GM19463 (cell line): Measurements from ENCODE around the gene RAE1.

Source experiments
- ATAC-seq: cut with Tn5 transposase; IDR thresholded peaks from one replicate; pipeline ENCODE4 v1.9.1; 2021; ENCODE audit warnings: mild to moderate bottlenecking, moderate library complexity; ENCODE audit not compliant: unreplicated experiment

Gene RAE1

DNA sequence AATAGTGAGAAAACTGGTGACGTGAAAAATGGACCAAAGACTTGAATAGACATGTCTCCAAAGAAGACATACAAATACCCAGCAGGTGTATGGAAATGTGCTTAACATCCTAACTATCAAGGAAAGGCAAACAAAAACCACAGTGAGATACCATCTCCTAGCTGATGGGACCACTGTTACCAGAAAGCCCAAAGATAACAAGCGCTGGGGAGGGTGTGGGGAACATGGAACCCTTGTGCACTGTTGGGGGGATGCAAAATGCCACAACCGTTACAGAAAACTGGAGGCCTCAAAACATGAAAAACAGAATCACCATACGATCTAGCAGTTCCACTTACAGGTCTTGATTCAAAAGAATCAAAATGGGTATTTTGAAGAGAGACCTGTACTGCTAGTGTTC lies 20.3 kb downstream of the RAE1 start:
- no peak for ATAC-seq

DNA sequence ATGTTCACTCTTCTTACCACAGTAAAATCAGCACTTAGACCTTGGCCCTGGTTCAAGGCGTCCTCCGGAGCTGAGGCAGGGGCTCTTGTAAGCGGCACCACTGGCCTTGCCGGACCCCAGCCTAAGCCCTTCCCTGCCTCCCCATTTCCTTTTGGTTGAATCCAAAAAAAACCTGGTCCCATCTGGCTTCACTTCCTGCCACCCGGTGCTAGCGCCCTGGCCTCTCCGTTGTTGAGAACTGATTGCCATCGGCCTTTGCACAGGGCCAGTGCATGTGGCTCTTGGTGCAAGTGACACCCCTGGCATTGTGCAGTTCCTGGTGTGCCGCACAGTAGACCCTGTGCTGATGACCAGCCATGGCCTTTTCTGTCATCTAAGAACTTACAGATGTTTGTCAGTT lies 21.1 kb downstream of the RAE1 start:
- no peak for ATAC-seq

GRCh38 chr20:57372581-57373350 lies 21.7 kb downstream of the RAE1 start:
- no peak for ATAC-seq

DNA sequence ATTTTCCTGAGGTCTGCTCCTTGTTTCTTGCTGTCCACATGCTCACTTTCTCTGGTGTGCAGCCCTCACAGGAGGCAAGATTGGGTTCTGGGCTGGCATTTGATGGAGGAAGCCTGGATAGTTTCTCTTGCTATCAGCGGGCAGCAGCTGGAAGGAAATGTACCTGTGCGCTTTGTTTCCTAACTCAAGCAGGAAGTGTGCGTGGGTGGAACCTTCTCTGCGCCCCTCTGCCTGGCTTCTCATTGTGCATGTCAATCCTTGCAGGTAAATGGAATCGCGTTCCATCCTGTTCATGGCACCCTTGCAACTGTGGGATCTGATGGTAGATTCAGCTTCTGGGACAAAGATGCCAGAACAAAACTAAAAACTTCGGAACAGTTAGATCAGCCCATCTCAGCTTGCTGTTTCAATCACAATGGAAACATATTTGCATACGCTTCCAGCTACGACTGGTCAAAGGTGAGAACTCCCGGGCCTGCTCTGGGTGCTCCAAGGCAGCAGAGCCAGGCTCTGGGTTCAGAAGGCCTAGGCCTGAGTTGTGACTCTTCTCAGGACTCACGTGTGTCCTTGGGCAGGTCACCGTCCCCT lies 23.4 kb downstream of the RAE1 start:
- ATAC-seq, result no peak

GRCh38 chr20:57374931-57375651 lies 24.0 kb downstream of the RAE1 start:
- ATAC-seq, result no peak

DNA sequence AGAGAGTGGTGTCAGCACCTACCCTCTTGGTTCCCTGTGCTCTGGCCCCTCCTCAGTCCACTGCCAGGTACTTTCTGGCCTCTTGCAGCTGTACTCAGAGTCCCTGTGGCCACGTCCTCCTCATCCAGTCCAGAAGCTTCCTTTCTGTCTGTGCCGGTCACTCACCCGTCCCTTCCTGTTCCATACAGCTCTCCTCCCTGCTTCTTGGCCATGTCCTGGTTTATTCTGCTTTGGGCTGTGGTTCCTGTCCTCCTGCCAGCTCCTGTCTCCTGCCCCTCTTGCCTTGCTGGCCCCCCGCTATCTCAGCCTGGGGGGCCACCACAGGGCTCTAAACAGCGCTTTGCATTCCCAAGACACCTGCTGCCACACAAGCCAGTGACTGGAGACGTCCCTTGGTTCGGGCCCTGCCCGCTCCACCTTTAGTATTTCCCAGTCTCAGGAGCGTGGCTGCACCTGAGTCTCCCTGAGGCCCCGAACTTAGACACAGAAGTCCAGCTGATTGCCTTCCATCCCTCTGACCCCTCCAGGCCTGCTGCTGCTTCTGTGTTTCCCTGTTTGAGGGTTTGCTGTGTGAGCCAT lies 24.7 kb downstream of the RAE1 start:
- no peak for ATAC-seq

DNA sequence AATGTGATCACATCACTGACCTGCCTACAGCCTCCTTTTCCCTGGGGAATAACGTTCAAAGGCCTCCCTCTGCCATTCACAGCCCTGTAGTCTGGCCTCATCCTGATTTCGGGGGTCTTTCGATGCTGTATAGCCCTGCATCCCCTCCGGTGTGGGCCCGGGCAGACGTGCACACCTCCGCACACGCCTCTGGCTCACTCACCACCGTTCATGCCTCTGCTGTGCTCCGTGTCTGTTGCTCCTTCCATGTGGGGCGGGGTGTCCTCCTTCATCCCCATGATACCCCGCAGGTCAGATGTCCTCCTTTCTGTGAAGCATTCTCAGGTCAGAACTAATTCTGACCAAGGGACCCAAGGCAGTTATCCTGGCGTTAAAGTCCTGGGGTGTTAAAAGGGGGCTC lies 26.3 kb downstream of the RAE1 start:
- ATAC-seq, result no peak

DNA sequence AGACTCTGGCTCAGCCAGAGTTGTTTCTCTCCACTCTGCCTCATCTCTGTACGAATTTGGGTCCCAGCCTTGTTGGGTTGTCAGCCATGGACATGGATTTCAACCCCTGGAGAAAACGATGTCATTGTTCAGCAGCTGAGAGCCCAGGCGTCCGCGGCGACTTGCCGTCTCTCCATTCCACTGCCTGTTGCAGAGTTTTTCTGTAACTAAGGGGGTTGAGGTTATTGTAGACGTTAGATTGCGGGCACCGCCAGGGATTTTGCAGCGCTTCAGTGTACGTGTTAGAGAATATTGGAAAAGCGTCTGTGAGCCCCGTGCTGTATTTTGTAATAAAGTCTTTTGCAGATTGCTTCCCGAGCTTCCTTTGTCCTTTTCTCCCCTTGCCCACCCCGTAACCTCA lies 27.1 kb downstream of the RAE1 start:
- no peak for ATAC-seq

DNA sequence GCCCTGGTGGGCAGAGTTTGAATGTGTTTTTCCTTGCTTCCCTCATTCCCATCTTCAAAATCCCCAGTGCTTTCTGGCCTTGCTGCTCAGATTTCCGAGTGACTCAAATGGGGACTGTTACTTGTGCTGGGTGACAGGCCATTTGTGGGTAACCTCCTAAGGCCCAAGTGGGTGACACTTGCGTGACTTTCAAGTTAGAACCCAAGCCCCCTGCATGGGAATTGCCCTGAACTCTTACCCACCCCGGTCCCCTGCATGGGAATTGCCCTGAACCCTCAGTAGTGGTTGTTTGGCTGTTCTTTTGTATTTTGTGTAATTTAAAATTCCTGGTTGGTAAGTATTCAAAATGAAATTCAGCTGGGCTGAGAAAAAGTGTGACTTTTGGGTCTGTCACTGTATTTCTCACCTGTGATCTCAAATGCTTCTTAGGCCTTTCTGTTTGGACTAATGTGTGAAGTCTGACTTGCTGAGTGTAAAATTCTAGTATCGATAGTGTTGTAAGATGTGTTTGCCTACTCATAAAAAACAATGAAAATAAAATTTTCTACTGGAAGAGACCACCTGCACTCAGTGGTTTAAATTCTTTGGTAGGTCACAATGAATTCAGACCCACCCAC lies 27.7 kb downstream of the RAE1 start:
- no peak for ATAC-seq

GRCh38 chr20:57379263-57379647 lies 28.2 kb downstream of the RAE1 start:
- ATAC-seq, result no peak

DNA sequence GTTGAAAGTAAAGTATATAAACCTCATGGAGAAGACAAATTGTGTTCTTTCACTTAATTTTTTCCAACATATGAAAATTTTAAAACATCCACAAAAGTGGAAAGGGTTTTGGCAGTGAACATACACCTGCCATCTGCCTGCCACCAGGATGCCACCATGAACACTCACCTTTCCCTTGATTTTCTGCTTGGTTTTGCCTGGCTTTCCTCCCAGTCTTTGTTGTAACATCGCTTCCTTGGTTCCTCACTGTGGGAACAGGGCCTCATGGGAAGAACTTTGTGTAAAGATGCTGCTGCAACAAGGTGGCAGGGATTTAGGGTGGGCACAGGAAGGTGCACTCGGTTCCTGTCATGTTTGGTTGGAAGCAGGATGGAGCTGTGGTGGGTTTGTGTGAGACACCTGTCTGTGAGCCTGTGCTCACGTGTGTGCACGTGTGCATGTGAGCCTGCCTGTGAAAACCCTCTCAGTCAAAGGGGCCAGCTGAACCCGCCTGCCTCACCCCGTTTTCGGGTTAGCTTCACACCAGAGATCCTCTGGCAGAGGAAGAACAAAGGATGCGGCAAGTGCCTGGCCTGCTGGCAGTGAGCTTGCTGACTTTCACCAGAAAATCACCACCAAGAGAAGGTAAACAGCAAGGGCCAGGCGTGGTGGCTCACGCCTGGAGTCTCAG lies 29.2 kb downstream of the RAE1 start:
- ATAC-seq, result no peak

GRCh38 chr20:57381596-57382503 lies 30.8 kb downstream of the RAE1 start:
- ATAC-seq, result no peak

- ATAC-seq, result no peak
Measured at GRCh38 chr20:57382516-57382915, 31.5 kb downstream of the RAE1 start.

DNA sequence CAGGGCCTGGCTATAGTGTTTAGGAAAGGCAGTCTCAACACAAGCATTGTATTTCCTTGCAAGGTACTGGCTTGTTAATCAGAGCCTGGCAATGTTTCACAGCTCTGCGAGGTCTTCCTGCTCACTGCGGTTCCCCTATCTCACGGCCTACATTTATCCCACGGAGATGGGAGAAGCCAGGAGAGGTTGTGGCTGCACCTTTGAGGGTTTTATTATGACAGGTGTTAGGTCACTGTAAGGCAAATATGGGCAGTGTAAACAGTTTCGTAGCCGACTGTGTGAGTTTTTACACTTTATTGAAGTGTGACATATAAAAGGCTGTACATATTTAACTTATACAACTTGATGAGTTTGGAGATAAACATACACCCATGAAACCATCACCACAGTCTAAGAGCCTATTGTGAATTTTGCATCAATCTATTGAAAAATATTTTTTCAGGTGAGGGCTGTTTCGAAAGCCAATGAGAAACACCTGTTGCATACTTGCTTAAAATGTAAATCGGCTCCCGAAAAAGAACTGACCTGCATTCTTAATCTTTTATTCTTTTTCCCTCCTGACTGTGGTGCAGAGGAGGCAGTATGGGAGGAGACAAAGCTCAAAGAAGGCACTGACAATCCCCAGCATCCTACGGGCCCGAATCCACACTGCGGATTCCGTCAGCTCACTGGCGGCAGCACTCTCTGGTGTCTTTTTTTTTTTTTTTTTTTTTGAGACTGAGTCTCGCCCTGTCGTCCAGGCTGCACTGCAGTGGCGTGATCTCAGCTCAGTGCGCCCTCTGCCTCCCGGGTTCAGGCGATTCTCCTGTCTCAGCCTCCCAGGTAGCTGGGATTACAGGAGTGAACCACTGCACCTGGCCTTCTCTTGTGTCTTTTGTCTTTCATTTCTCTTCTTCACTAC lies 32.6 kb downstream of the RAE1 start:
- ATAC-seq, result no peak

DNA sequence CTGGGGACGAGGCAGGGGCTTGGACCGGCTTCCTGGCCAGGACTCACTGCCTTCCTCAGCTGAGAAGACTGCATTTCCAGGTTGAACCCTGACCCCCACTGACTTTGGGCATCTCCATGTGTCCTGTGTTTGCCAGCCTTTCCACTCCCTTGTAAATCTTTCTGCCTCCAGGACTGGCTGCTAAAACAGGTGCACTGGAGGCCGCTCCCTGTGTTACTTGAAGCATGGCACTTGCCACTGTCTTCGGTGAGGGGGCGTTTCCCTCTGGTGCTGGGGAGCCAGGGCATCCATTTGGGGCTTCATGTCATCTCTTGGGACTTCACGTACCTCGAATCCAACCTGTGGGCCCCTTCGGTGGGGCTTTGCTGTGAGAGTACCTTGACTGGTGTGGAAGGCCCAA lies 33.4 kb downstream of the RAE1 start:
- ATAC-seq, result no peak

GRCh38 chr20:57384953-57385761 lies 34.1 kb downstream of the RAE1 start:
- ATAC-seq, result no peak

DNA sequence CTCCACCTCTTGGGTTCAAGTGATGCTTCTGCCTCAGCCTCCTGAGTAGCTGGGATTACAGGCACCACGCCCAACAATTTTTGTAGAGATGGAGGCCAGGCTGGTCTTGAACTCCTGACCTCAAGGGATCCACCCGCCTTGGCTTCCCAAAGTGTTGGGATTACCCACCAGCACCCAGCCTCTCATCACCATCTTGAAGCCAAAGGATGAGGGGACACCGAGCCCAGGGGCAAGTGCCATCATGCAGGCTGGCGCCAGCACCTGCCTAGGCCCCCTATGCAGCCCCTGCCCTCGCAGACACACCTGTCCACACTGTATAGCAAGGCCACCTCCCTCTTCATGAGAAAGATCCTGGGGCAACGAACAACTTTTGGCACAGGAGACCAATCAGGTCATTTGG lies 34.9 kb downstream of the RAE1 start:
- ATAC-seq, result no peak

DNA sequence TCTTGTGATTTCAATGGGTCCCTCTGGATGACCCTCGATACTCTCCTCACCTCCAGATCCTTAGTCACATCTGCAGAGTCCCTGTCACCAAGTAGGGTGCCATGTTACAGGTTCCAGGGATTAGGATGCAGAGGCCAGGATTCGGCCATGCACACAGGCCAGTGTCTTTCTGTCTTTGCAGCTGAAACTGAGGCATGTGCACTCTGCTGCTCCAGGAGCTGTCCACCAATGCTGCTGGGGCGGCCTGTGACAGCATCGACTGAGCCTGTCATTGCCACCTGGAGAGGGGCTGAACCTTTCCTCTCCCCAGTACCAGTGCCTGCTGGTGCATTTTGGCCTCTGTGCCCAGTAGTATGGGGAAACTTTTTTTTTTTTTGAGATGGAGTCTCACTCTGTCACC lies 35.7 kb downstream of the RAE1 start:
- no peak for ATAC-seq
